B cell (primary cell): ENCODE measurements around the gene ATP8B1. TPM values are rescaled to one million over a fixed set of nuclear protein-coding genes. Genes with fewer than 3 reads are reported as not detected.

ENCODE experiments used
- ATAC-seq: fragments of 200-7000 bp; cut with Tn5 transposase; one replicate; pipeline ENCODE4 v1.10.0; 2021; ENCODE audit warnings: low read depth, mild to moderate bottlenecking, moderate number of reproducible peaks, moderate library complexity
- CTCF ChIA-PET: fragments of 350-600 bp; sonication (Branson Sonifier 250); formaldehyde crosslinking; loops from one replicate; lab custom pipeline; 2021; ENCODE audit warnings: antibody characterized with exemption, inconsistent platforms; lab: Charles Lee
- POLR2A ChIA-PET: fragments of 350-600 bp; sonication (Branson Sonifier 250); formaldehyde crosslinking; loops from one replicate; lab custom pipeline; 2021; ENCODE audit warnings: antibody characterized with exemption; lab: Charles Lee
- DNase-seq: peaks from one replicate; pipeline ENCODE4 v3.0.0; 2013
- H2AFZ ChIP-seq: 2 replicates; pipeline ENCODE4 v1.6.1; 2012; ENCODE audit warnings: mild to moderate bottlenecking, low read depth, low read length; ENCODE audit not compliant: insufficient read depth, poor library complexity, severe bottlenecking
- H3K27ac ChIP-seq, 2 donors: 1 replicate in 1 of 2; 2 replicates in 1 of 2; pipeline ENCODE4 v1.5.1; 2012 to 2013; ENCODE audit warnings: low read length in 2 of 2, mild to moderate bottlenecking in 2 of 2, moderate library complexity in 1 of 2
- H3K27me3 ChIP-seq, 4 experiments: fragments of 200-600 bp in 1 of 4; sonication (generic) in 1 of 4; replicated peaks in 1 of 4; 1 replicate in 2 of 4; 2 replicates in 2 of 4; pipeline versions ENCODE4 v1.6.1 to v1.7.0; 2013 to 2016; ENCODE audit warnings: low read length in 3 of 4, mild to moderate bottlenecking in 2 of 4, mixed read lengths in 1 of 4, moderate library complexity in 1 of 4; ENCODE audit not compliant: insufficient read depth in 4 of 4, control insufficient read depth in 3 of 4; ENCODE audit errors: control extremely low read depth in 1 of 4
- H3K36me3 ChIP-seq, 2 experiments: replicated peaks in 1 of 2; 1 replicate in 1 of 2; 2 replicates in 1 of 2; pipeline versions ENCODE4 v1.6.1 to v1.7.1; 2013; ENCODE audit warnings: low read length in 1 of 2; ENCODE audit not compliant: insufficient read depth in 2 of 2, control insufficient read depth in 1 of 2; ENCODE audit errors: control extremely low read depth in 1 of 2, extremely low read depth in 1 of 2
- H3K4me1 ChIP-seq, 2 donors: fragments of 200-600 bp in 1 of 2; sonication (generic) in 1 of 2; 1 replicate in 1 of 2; 2 replicates in 1 of 2; pipeline versions ENCODE4 v1.5.1 to v1.6.1; 2013 to 2017; ENCODE audit warnings: low read length in 2 of 2; ENCODE audit not compliant: control insufficient read depth in 2 of 2, insufficient read depth in 2 of 2
- H3K4me2 ChIP-seq: replicated peaks from 2 replicates; pipeline ENCODE3; 2012; ENCODE audit warnings: mild to moderate bottlenecking, low read depth, low read length; ENCODE audit not compliant: poor library complexity, severe bottlenecking
- H3K4me3 ChIP-seq, 5 experiments: fragments of 200-600 bp in 1 of 5; sonication (generic) in 1 of 5; 1 replicate in 3 of 5; 2 replicates in 2 of 5; pipeline versions ENCODE4 v1.5.1 to v1.7.0; 2011 to 2016; ENCODE audit warnings: low read length in 4 of 5, mild to moderate bottlenecking in 4 of 5, low read depth in 2 of 5, control low read depth in 1 of 5, moderate library complexity in 1 of 5; ENCODE audit not compliant: insufficient read depth in 1 of 5; ENCODE audit errors: control extremely low read depth in 1 of 5, extremely low read depth in 1 of 5
- H3K79me2 ChIP-seq: fragments of 200-600 bp; sonication (generic); one replicate; pipeline ENCODE4 v1.6.0; 2016; ENCODE audit warnings: low read length; ENCODE audit not compliant: control insufficient read depth, insufficient read depth
- H3K9ac ChIP-seq: fragments of 200-600 bp; sonication (generic); 2 replicates; pipeline ENCODE4 v1.6.1; 2017; ENCODE audit warnings: mild to moderate bottlenecking, low read length, moderate library complexity
- H3K9me3 ChIP-seq, 3 donors: one replicate each; pipeline versions ENCODE4 v1.6.1 to v1.7.1; 2013; ENCODE audit warnings: low read length in 2 of 3; ENCODE audit not compliant: control insufficient read depth in 2 of 3, insufficient read depth in 1 of 3; ENCODE audit errors: control extremely low read depth in 1 of 3
- H4K20me1 ChIP-seq: 2 replicates; pipeline ENCODE4 v1.6.0; 2012; ENCODE audit warnings: mild to moderate bottlenecking, low read length; ENCODE audit not compliant: insufficient read depth, control insufficient read depth, poor library complexity, severe bottlenecking
- H3K27ac Mint-ChIP-seq: one replicate; pipeline ENCODE4 v1.8.0; 2021; ENCODE audit warnings: mixed read lengths
- H3K27me3 Mint-ChIP-seq: one replicate; pipeline ENCODE4 v1.8.0; 2021; ENCODE audit warnings: mixed read lengths
- H3K4me1 Mint-ChIP-seq: one replicate; pipeline ENCODE4 v1.8.0; 2021; ENCODE audit warnings: mixed read lengths
- H3K4me3 Mint-ChIP-seq: one replicate; pipeline ENCODE4 v1.8.0; 2021; ENCODE audit warnings: mixed read lengths
- H3K9me3 Mint-ChIP-seq: one replicate; pipeline ENCODE4 v1.8.0; 2022; ENCODE audit warnings: mixed read lengths; ENCODE audit not compliant: insufficient read depth
- CTCF ChIP-seq: fragments of 200-600 bp; IDR thresholded peaks from one replicate; pipeline ENCODE4 v1.8.0; 2022; ENCODE audit warnings: antibody characterized with exemption, mild to moderate bottlenecking
- EZH2 ChIP-seq: IDR thresholded peaks from 2 replicates; pipeline ENCODE4 v1.6.1; 2012; ENCODE audit warnings: borderline replicate concordance, low read depth, mild to moderate bottlenecking, moderate library complexity, low read length; ENCODE audit not compliant: insufficient read depth, poor library complexity, severe bottlenecking
- WGBS: methylation state at CpG from one replicate; pipeline ENCODE4 v1.1.5; 2013; ENCODE audit warnings: missing lambda C conversion rate; ENCODE audit not compliant: insufficient coverage; 5-methylcytosine and 5-hydroxymethylcytosine counted together
- intact Hi-C: fragments of 100-400 bp; cut with micrococcal nuclease; formaldehyde crosslinking; loops from one replicate; pipeline ENCODE4 v1.10.0; 2022
- polyA plus RNA-seq: library from polyadenylated mRNA; depleted of rRNA; stranded (reverse); fragments of >200 nt; gene quantifications from 2 replicates; pipeline ENCODE4 v1.2.3, GENCODE V29; 2012
- total RNA-seq, 2 donors: library from RNA; stranded (reverse); fragments of 120-200 nt in 1 of 2; gene quantifications; 1 replicate in 1 of 2; 2 replicates in 1 of 2; pipeline versions ENCODE4 v1.2.3 to v1.2.4, GENCODE V29; 2013 to 2022

The ATP8B1 gene
- total and polyA plus RNA-seq, 2 donors (not counting 1 experiment from before 2014, with no cell fraction given), result 0.27 TPM; not detected in 1

GRCh38 chr18:57768537-57769326, 34.4 kb downstream of the ATP8B1 start:
- no peak for ATAC-seq
- Mint-ChIP-seq H3K4me3 (no peak overlapping the region), H3K4me1 (no peaks in the 10 kb centered on the region), H3K27me3 (no peaks in the 10 kb centered on the region), H3K27ac (no peak overlapping the region), H3K9me3 (no peaks in the 10 kb centered on the region)
- no peaks in the 10 kb centered on the region for H3K4me1 ChIP-seq
- H3K79me2 ChIP-seq, result no peaks in the 10 kb centered on the region
- no peaks in the 10 kb centered on the region for H4K20me1 ChIP-seq
- H3K9ac ChIP-seq, result no peak overlapping the region
- 98% methylated on average over 6 of the region's 8 CpGs for WGBS
- no peak overlapping the region for H2AFZ ChIP-seq
- H3K27me3 ChIP-seq, result no peaks in the 10 kb centered on the region
- H3K36me3 ChIP-seq, result peaks cover 0 to 2% of the 10 kb centered on the region in 2 experiments
- no peak overlapping the region for H3K4me2 ChIP-seq
- intact Hi-C loops, result no loop called here
- POLR2A ChIA-PET, result no interaction called here
- H3K4me3 ChIP-seq, result no peak overlapping the region
- H3K27ac ChIP-seq, result no peak overlapping the region
- CTCF ChIA-PET, result no interaction called here
- H3K9me3 ChIP-seq, result no peaks in the 10 kb centered on the region
- DNase-seq, result no peak
- no peak for TF ChIP-seq CTCF
- TF ChIP-seq EZH2, result no peak

- POLR2A ChIA-PET, result no interaction called here
- CTCF ChIA-PET, result no interaction called here
- Histone ChIP-seq H3K36me3 (peaks cover 0 to 2% of the 10 kb centered on the region in 2 experiments), H3K79me2 (no peaks in the 10 kb centered on the region), H3K27me3 (no peaks in the 10 kb centered on the region), H2AFZ (no peak overlapping the region), H3K4me2 (no peak overlapping the region), H3K4me1 (no peaks in the 10 kb centered on the region), H3K27ac (no peak overlapping the region), H3K9me3 (no peaks in the 10 kb centered on the region), H4K20me1 (no peaks in the 10 kb centered on the region), H3K4me3 (no peak overlapping the region), H3K9ac (no peak overlapping the region)
- Mint-ChIP-seq H3K27me3 (no peaks in the 10 kb centered on the region), H3K27ac (no peak overlapping the region), H3K9me3 (no peaks in the 10 kb centered on the region), H3K4me3 (no peak overlapping the region), H3K4me1 (no peaks in the 10 kb centered on the region)
- intact Hi-C loops, result no loop called here
- 90% methylated on average over 2 of the region's 12 CpGs for WGBS
- no peak for ATAC-seq
- no peak for TF ChIP-seq CTCF
- TF ChIP-seq EZH2, result no peak
- no peak for DNase-seq
These were observed 35.7 kb downstream of the ATP8B1 start for GRCh38 chr18:57767259-57768050.
